Breast epithelium (tissue), 4 donors: Measurements from ENCODE around the gene SETBP1. TPM values are rescaled to one million over a fixed set of nuclear protein-coding genes. Genes with fewer than 3 reads are reported as not detected.

ENCODE experiments used
- DNase-seq, 2 donors: peaks; one replicate each; pipeline ENCODE4 v3.0.0-alpha.2; 2019; ENCODE audit warnings: low spot score in 2 of 2
- H3K27ac ChIP-seq, 2 donors: fragments of 200-600 bp; sonication (generic) in 1 of 2; one replicate each; pipeline ENCODE4 v1.5.1; 2016 to 2019; ENCODE audit warnings: mild to moderate bottlenecking in 1 of 2
- H3K27me3 ChIP-seq, 2 donors: fragments of 200-600 bp; sonication (generic) in 1 of 2; one replicate each; pipeline versions ENCODE4 v1.5.1 to v1.6.0; 2017 to 2019; ENCODE audit warnings: control low read depth in 1 of 2, mild to moderate bottlenecking in 1 of 2
- H3K36me3 ChIP-seq: fragments of 200-600 bp; one replicate; pipeline ENCODE4 v1.5.1; 2019
- H3K4me1 ChIP-seq, 2 donors: fragments of 200-600 bp; sonication (generic); one replicate each; pipeline ENCODE4 v1.5.1; 2016 to 2019; ENCODE audit warnings: control low read depth in 1 of 2
- H3K4me3 ChIP-seq, 3 donors: fragments of 200-600 bp; sonication (generic); 1 replicate in 2 of 3; 2 replicates in 1 of 3; pipeline ENCODE4 v1.5.1; 2016 to 2019; ENCODE audit warnings: mild to moderate bottlenecking in 3 of 3, moderate library complexity in 2 of 3
- H3K9me3 ChIP-seq, 2 donors: fragments of 200-600 bp; sonication (generic) in 1 of 2; one replicate each; pipeline ENCODE4 v1.5.1; 2016 to 2019; ENCODE audit warnings: control low read depth in 1 of 2
- CTCF ChIP-seq, 3 donors: fragments of 450-650 bp; IDR thresholded peaks; one replicate each; pipeline ENCODE4 v1.5.1; 2016 to 2017; ENCODE audit warnings: antibody characterized with exemption in 3 of 3, mild to moderate bottlenecking in 3 of 3, moderate library complexity in 3 of 3
- POLR2A ChIP-seq: fragments of 450-650 bp; IDR thresholded peaks from one replicate; pipeline ENCODE4 v1.6.1; 2016; ENCODE audit warnings: antibody characterized with exemption, mild to moderate bottlenecking, moderate library complexity
- POLR2AphosphoS5 ChIP-seq, 3 donors: sonication (generic); formaldehyde crosslinking; IDR thresholded peaks; one replicate each; pipeline ENCODE4 v1.6.1; 2017; ENCODE audit warnings: antibody characterized with exemption in 3 of 3
- intact Hi-C: fragments of 100-400 bp; cut with DNase I; formaldehyde crosslinking; loops from one replicate; pipeline ENCODE4 v1.15.1; 2023; ENCODE audit warnings: low total_unique reads
- total RNA-seq, 3 donors: library from RNA; depleted of rRNA; stranded (reverse); fragments of >200 nt; gene quantifications; one replicate each; pipeline ENCODE4 v1.1.0, GENCODE V29; 2016

Gene SETBP1
- total RNA-seq, 3 donors from 2014 or later = 26.2 to 40.1 (median 37.0) TPM

GRCh38 chr18:44979748-44980147 lies 299.1 kb downstream of the SETBP1 start:
- no peak for DNase-seq
- Histone ChIP-seq H3K4me3 (no peak overlapping the region), H3K27ac (no peak overlapping the region), H3K4me1 (no peaks in the 10 kb centered on the region), H3K9me3 (no peaks in the 10 kb centered on the region), H3K27me3 (no peaks in the 10 kb centered on the region), H3K36me3 (no peaks in the 10 kb centered on the region)
- TF ChIP-seq POLR2AphosphoS5 (IDR thresholded peaks at IDR 0.05) (no peak), CTCF (IDR thresholded peaks at IDR 0.05) (no peak), POLR2A (no peak)
- intact Hi-C loops = no loop called here

GRCh38 chr18:44981121-44981520 lies 300.4 kb downstream of the SETBP1 start:
- no peak overlapping the region for H3K27ac ChIP-seq
- no peaks in the 10 kb centered on the region for H3K36me3 ChIP-seq
- TF ChIP-seq POLR2A (no peak), CTCF (IDR thresholded peaks at IDR 0.05) (no peak), POLR2AphosphoS5 (IDR thresholded peaks at IDR 0.05) (no peak)
- H3K9me3 ChIP-seq = no peaks in the 10 kb centered on the region
- no peak overlapping the region for H3K4me3 ChIP-seq
- intact Hi-C loops = no loop called here
- no peaks in the 10 kb centered on the region for H3K27me3 ChIP-seq
- DNase-seq = no peak
- H3K4me1 ChIP-seq = no peaks in the 10 kb centered on the region

- H3K27me3 ChIP-seq = no peaks in the 10 kb centered on the region
- H3K36me3 ChIP-seq = no peaks in the 10 kb centered on the region
- peaks cover 0 to 4% of the 10 kb centered on the region in 2 donors for H3K9me3 ChIP-seq
- no peak overlapping the region for H3K27ac ChIP-seq
- no peaks in the 10 kb centered on the region for H3K4me1 ChIP-seq
- H3K4me3 ChIP-seq = no peak overlapping the region
- no peak for DNase-seq
- TF ChIP-seq CTCF (IDR thresholded peaks at IDR 0.05) (no peak), POLR2AphosphoS5 (IDR thresholded peaks at IDR 0.05) (no peak), POLR2A (no peak)
- intact Hi-C loops = no loop called here
Measured at GRCh38 chr18:44986933-44987332, 306.2 kb downstream of the SETBP1 start.

GRCh38 chr18:44987371-44987770 lies 306.7 kb downstream of the SETBP1 start:
- Histone ChIP-seq H3K27ac (no peak overlapping the region), H3K4me3 (no peak overlapping the region), H3K27me3 (no peaks in the 10 kb centered on the region), H3K9me3 (peaks cover 0 to 4% of the 10 kb centered on the region in 2 donors), H3K36me3 (no peaks in the 10 kb centered on the region), H3K4me1 (no peaks in the 10 kb centered on the region)
- no peak for DNase-seq
- intact Hi-C loops = no loop called here
- no peak for TF ChIP-seq CTCF (IDR thresholded peaks at IDR 0.05)
- no peak for TF ChIP-seq POLR2A
- TF ChIP-seq POLR2AphosphoS5 (IDR thresholded peaks at IDR 0.05) = no peak

GRCh38 chr18:44988821-44989587 lies 308.3 kb downstream of the SETBP1 start:
- no peak for DNase-seq
- Histone ChIP-seq H3K4me3 (no peak overlapping the region), H3K27ac (no peak overlapping the region), H3K4me1 (no peaks in the 10 kb centered on the region), H3K9me3 (peaks cover 0 to 4% of the 10 kb centered on the region in 2 donors), H3K36me3 (no peaks in the 10 kb centered on the region), H3K27me3 (no peaks in the 10 kb centered on the region)
- intact Hi-C loops = no loop called here
- no peak for TF ChIP-seq CTCF (IDR thresholded peaks at IDR 0.05)
- no peak for TF ChIP-seq POLR2A
- TF ChIP-seq POLR2AphosphoS5 (IDR thresholded peaks at IDR 0.05) = no peak
